ENCODE data around the gene KCNK4.

DNA sequence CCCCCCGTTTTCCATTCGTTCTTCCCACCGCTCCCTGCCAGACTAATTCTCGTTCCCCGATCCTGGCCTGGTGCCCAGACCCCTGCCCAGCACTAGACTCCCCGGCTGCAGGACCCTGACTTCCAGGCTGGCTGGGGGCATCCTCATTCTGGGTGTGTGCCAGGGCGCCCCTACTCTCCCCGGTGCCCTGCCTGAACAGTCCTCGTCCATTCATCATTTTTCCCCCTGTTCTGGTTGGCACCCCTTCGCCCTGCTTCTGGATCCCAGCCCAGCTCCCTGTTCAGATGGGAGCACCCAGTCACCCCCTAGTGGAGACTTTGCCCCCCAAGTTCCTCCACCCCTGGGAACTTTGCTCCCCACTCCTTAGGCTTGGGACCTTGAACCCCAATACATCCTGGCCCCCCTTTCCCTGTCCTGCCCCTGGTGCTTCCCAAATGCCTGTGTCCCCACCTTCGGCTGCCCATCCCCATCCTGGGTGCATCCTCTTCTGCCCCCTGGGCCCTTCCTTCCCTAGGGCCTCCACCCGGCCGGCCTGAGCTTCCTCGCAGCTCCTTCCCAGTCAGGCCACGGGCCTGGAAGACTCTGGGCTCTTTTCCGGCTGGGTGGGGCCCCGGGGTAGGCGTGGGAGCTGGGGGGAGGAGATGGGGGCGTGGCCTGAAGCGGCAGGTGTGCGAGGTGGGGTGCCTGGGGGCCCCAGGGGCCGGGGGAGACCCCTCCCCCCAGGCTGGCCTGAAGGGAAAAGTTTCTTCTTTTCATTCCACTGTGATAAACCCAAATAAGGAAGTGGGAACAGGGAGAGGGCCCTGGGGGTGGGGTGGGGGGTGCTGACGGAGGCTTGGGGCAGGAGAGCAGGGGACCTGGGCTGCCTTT lies 38.9 kb upstream of the KCNK4 start:
- TF ChIP-seq, protein P1, sequence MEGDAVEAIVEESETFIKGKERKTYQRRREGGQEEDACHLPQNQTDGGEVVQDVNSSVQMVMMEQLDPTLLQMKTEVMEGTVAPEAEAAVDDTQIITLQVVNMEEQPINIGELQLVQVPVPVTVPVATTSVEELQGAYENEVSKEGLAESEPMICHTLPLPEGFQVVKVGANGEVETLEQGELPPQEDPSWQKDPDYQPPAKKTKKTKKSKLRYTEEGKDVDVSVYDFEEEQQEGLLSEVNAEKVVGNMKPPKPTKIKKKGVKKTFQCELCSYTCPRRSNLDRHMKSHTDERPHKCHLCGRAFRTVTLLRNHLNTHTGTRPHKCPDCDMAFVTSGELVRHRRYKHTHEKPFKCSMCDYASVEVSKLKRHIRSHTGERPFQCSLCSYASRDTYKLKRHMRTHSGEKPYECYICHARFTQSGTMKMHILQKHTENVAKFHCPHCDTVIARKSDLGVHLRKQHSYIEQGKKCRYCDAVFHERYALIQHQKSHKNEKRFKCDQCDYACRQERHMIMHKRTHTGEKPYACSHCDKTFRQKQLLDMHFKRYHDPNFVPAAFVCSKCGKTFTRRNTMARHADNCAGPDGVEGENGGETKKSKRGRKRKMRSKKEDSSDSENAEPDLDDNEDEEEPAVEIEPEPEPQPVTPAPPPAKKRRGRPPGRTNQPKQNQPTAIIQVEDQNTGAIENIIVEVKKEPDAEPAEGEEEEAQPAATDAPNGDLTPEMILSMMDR (IDR thresholded peaks at IDR 0.05; ENCODE audit: insufficient read depth, low read length): no peak
- no peak for TF ChIP-seq GABPA (IDR thresholded peaks at IDR 0.05; ENCODE audit: low read depth)
- no peak for TF ChIP-seq POLR2AphosphoS5 (IDR thresholded peaks at IDR 0.05; ENCODE audit: low read depth)
- TF ChIP-seq, protein P2, sequence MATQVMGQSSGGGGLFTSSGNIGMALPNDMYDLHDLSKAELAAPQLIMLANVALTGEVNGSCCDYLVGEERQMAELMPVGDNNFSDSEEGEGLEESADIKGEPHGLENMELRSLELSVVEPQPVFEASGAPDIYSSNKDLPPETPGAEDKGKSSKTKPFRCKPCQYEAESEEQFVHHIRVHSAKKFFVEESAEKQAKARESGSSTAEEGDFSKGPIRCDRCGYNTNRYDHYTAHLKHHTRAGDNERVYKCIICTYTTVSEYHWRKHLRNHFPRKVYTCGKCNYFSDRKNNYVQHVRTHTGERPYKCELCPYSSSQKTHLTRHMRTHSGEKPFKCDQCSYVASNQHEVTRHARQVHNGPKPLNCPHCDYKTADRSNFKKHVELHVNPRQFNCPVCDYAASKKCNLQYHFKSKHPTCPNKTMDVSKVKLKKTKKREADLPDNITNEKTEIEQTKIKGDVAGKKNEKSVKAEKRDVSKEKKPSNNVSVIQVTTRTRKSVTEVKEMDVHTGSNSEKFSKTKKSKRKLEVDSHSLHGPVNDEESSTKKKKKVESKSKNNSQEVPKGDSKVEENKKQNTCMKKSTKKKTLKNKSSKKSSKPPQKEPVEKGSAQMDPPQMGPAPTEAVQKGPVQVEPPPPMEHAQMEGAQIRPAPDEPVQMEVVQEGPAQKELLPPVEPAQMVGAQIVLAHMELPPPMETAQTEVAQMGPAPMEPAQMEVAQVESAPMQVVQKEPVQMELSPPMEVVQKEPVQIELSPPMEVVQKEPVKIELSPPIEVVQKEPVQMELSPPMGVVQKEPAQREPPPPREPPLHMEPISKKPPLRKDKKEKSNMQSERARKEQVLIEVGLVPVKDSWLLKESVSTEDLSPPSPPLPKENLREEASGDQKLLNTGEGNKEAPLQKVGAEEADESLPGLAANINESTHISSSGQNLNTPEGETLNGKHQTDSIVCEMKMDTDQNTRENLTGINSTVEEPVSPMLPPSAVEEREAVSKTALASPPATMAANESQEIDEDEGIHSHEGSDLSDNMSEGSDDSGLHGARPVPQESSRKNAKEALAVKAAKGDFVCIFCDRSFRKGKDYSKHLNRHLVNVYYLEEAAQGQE (IDR thresholded peaks at IDR 0.05; ENCODE audit: insufficient replicate concordance, low read depth): no peak
- TF ChIP-seq SPI1 (IDR thresholded peaks at IDR 0.05; ENCODE audit: borderline replicate concordance, low read depth): peak; percentile 72

Measured in HL-60 (cell line).